Activated CD8-positive, alpha-beta T cell treated with anti-CD3 and anti-CD28 coated beads for 36 hours (primary cell): ENCODE results near the gene PEX14. TPM values are rescaled to one million over a fixed set of nuclear protein-coding genes. Genes with fewer than 3 reads are reported as not detected.

ENCODE experiments used
- ATAC-seq: fragments of 200-7000 bp; cut with Tn5 transposase; one replicate; pipeline ENCODE4 v1.10.0; 2021; ENCODE audit warnings: mild to moderate bottlenecking, moderate library complexity
- CTCF ChIA-PET: fragments of 350-600 bp; sonication (Branson Sonifier 250); formaldehyde crosslinking; loops from one replicate; lab custom pipeline; 2021; ENCODE audit warnings: antibody characterized with exemption; lab: Charles Lee
- POLR2A ChIA-PET: fragments of 350-600 bp; sonication (Branson Sonifier 250); formaldehyde crosslinking; loops from one replicate; lab custom pipeline; 2021; ENCODE audit warnings: antibody characterized with exemption; lab: Charles Lee
- DNase-seq: peaks from one replicate; pipeline ENCODE4 v3.0.0-alpha.2; 2020
- H3K27ac Mint-ChIP-seq: one replicate; pipeline ENCODE4 v1.8.0; 2021; ENCODE audit warnings: mild to moderate bottlenecking, mixed read lengths
- H3K27me3 Mint-ChIP-seq: one replicate; pipeline ENCODE4 v1.8.0; 2021; ENCODE audit warnings: mixed read lengths
- H3K36me3 Mint-ChIP-seq: one replicate; pipeline ENCODE4 v1.8.0; 2021; ENCODE audit warnings: low read depth, mixed read lengths
- H3K4me1 Mint-ChIP-seq: one replicate; pipeline ENCODE4 v1.8.0; 2021; ENCODE audit warnings: low read depth, mixed read lengths
- H3K4me3 Mint-ChIP-seq: one replicate; pipeline ENCODE4 v1.8.0; 2021; ENCODE audit warnings: mild to moderate bottlenecking, moderate library complexity, mixed read lengths
- H3K9me3 Mint-ChIP-seq: one replicate; pipeline ENCODE4 v1.8.0; 2021; ENCODE audit warnings: mixed read lengths
- intact Hi-C: fragments of 100-400 bp; cut with micrococcal nuclease; formaldehyde crosslinking; loops from one replicate; pipeline ENCODE4 v1.10.0; 2022
- total RNA-seq, 2 experiments: library from RNA; stranded (reverse); gene quantifications; one replicate each; pipeline ENCODE4 v1.2.3, GENCODE V29; 2021
- TF ChIP-seq, protein P1 (sequence below): fragments of 200-600 bp; IDR thresholded peaks from one replicate; pipeline ENCODE4 v1.8.0; 2022; ENCODE audit warnings: antibody characterized with exemption, mild to moderate bottlenecking

Gene PEX14
- total RNA-seq, 2 experiments from 2014 or later: 18.0 to 18.5 TPM

DNA sequence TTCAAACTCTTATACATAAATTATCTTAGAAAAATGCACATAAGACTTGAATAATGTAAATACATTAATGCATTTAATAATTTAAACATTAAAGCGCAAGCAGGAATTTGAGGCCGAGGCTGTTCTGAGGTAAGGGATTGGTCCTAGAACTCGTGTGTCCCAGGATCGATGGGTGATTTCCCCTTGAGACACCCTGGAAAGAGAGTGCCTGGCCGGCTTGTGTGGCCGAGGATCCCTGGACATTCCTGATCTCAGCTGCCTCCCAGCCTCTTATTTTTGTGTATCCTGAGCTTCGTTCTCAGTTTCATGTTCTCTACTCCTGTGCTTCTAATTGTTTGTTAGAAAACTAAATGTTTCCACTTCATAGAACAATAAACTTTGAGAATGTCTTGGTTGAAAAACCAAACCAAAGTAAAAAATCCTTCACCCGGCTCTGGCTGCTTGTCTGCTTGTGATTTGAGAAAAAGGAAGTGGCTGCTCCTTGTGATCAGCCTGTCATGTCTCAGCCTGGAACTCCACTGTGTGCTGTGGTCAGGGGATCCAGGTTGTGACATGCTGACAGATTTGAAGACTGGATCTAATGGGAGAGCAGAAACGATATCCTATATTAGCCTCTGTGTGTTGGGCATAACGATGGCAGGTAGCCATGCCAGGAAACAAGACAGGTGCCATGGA is 40.7 kb downstream of the PEX14 start:
- Mint-ChIP-seq H3K27ac (no peak overlapping the region), H3K4me3 (no peak overlapping the region), H3K4me1 (peaks cover 68% of the 10 kb centered on the region), H3K27me3 (no peaks in the 10 kb centered on the region), H3K9me3 (no peaks in the 10 kb centered on the region), H3K36me3 (peaks cover 3% of the 10 kb centered on the region)
- intact Hi-C loops: loop anchor here (10.0 kb wide), 1 partner anchor 419 kb away; no protein-coding TSS in a partner anchor
- POLR2A ChIA-PET: interaction anchor here (0.7 to 1.3 kb wide), 2 partner anchors 50 to 411 kb away, joined by 3 to 4 read pairs; no protein-coding TSS in a partner anchor
- TF ChIP-seq, protein P1, sequence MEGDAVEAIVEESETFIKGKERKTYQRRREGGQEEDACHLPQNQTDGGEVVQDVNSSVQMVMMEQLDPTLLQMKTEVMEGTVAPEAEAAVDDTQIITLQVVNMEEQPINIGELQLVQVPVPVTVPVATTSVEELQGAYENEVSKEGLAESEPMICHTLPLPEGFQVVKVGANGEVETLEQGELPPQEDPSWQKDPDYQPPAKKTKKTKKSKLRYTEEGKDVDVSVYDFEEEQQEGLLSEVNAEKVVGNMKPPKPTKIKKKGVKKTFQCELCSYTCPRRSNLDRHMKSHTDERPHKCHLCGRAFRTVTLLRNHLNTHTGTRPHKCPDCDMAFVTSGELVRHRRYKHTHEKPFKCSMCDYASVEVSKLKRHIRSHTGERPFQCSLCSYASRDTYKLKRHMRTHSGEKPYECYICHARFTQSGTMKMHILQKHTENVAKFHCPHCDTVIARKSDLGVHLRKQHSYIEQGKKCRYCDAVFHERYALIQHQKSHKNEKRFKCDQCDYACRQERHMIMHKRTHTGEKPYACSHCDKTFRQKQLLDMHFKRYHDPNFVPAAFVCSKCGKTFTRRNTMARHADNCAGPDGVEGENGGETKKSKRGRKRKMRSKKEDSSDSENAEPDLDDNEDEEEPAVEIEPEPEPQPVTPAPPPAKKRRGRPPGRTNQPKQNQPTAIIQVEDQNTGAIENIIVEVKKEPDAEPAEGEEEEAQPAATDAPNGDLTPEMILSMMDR: no peak
- ATAC-seq: no peak
- CTCF ChIA-PET: interaction anchor here (13.3 kb wide), 1 partner anchor 20 kb away, joined by 202 read pairs; no protein-coding TSS in a partner anchor
- no peak for DNase-seq

DNA sequence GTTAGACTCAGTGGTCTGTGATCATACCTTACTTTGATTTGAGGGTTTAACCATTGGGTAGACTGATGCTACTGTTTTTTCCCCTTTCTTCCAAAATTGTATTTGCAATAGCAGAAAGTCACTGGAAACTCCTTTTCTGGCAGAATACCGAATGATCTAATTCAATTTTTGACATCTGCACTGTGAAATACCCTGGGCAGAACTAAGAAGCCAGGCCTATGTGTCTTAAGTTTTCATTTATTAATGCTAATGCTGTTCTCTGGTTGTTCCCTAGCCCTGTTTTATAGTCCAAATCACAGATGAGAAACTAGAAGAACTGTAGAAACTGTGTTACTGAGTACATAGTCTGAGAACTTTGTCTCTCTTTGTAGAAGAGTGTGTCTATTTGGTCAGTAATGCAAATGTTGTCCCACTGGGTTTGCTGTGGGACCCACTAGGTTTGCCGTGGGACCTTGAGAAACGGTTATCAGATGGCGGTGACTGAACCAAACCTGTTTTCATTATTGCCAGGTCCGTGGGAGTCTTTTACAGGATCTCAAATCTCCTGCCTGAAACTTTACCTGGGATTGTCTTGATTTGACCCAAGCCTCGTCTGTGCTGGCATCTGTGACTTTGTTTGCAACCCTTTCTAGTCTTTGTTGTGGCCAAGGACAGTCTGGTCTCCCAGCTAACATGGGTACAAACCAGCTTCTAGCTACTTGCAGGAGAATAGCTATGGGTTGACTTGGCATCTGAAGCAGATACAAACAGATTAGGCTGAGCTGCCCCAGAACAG is 41.4 kb downstream of the PEX14 start:
- H3K27me3 Mint-ChIP-seq: no peaks in the 10 kb centered on the region
- TF ChIP-seq, protein P1: no peak
- no peak overlapping the region for H3K27ac Mint-ChIP-seq
- CTCF ChIA-PET: interaction anchor here (1.0 kb wide), 2 partner anchors 9 to 21 kb away, joined by 3 to 4 read pairs; no protein-coding TSS in a partner anchor
- H3K4me3 Mint-ChIP-seq: no peak overlapping the region
- intact Hi-C loops: loop anchor here (10.0 kb wide), 1 partner anchor 419 kb away; no protein-coding TSS in a partner anchor
- H3K9me3 Mint-ChIP-seq: no peaks in the 10 kb centered on the region
- no peak for ATAC-seq
- POLR2A ChIA-PET: no interaction called here
- DNase-seq: no peak
- peaks cover 67% of the 10 kb centered on the region for H3K4me1 Mint-ChIP-seq
- peaks cover 4% of the 10 kb centered on the region for H3K36me3 Mint-ChIP-seq

DNA sequence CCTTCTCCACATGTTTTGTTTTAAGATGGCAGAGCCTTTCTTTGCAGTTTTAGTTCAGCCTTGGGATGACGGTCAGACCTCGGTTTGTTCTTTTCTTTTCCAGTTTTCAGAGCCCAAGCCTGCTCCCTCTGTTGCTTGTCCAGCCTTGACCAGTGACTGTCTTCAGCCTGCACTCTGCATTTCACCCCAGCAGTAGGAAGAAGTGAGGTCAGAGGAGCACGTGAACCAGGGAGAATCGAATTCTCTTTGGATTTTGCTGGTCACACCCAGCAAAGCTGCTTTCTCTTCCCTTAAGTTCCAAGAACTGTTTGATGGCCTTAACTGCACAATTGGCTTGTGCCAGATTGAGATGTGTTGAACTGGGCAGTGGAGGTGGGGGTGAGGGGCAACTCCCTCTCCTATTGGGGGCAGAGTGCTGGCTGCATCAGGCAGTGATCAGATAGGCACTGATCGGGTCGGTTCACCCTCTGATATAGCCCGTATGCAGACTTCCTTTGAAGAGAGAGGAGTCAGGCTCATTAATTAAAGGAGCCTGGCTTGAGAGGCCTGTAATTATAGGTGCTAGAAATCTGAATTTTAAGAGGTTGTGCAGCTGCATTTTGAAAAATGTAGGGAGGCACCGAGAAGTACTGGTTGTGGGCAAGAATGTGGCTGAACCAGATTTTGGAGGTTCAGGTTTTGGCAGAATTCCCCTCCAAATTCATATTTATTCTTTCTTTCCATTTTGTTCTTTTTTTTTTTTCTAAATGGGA is 42.4 kb downstream of the PEX14 start:
- intact Hi-C loops: loop anchor here (10.0 kb wide), 1 partner anchor 418 kb away; no protein-coding TSS in a partner anchor
- POLR2A ChIA-PET: no interaction called here
- no peak for DNase-seq
- Mint-ChIP-seq H3K27ac (no peak overlapping the region), H3K27me3 (no peaks in the 10 kb centered on the region), H3K36me3 (peaks cover 4% of the 10 kb centered on the region), H3K4me3 (no peak overlapping the region), H3K9me3 (no peaks in the 10 kb centered on the region), H3K4me1 (peaks cover 67% of the 10 kb centered on the region)
- no peak for ATAC-seq
- TF ChIP-seq, protein P1: no peak
- CTCF ChIA-PET: interaction anchor here (1.0 kb wide), 2 partner anchors 10 to 22 kb away, joined by 3 to 4 read pairs; no protein-coding TSS in a partner anchor

DNA sequence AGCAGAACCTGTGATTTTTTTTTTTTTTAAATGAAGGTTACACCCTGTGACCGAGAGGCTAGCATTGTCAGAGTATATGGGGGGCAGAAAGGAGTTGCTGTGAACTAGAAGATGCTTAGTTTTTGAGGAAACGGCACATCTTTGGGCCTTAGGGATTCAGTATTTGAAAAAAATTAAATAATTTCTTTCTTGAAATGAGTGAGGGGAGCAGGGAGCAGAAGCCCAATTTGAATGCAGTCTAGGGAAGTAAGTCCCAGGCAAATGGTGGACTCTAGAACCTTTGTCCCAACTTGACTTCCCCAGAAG is 42.9 kb downstream of the PEX14 start:
- TF ChIP-seq, protein P1: no peak
- ATAC-seq (no peak), DNase-seq (no peak)
- Mint-ChIP-seq H3K36me3 (peaks cover 4% of the 10 kb centered on the region), H3K27ac (no peak overlapping the region), H3K9me3 (no peaks in the 10 kb centered on the region), H3K27me3 (no peaks in the 10 kb centered on the region), H3K4me1 (peaks cover 69% of the 10 kb centered on the region), H3K4me3 (no peak overlapping the region)
- ChIA-PET CTCF (no interaction called here), POLR2A (no interaction called here)
- intact Hi-C loops: loop anchor here (10.0 kb wide), 1 partner anchor 417 kb away; no protein-coding TSS in a partner anchor
